Measurements from ENCODE around the gene KRTAP10-11.

KRTAP10-11 gene

DNA sequence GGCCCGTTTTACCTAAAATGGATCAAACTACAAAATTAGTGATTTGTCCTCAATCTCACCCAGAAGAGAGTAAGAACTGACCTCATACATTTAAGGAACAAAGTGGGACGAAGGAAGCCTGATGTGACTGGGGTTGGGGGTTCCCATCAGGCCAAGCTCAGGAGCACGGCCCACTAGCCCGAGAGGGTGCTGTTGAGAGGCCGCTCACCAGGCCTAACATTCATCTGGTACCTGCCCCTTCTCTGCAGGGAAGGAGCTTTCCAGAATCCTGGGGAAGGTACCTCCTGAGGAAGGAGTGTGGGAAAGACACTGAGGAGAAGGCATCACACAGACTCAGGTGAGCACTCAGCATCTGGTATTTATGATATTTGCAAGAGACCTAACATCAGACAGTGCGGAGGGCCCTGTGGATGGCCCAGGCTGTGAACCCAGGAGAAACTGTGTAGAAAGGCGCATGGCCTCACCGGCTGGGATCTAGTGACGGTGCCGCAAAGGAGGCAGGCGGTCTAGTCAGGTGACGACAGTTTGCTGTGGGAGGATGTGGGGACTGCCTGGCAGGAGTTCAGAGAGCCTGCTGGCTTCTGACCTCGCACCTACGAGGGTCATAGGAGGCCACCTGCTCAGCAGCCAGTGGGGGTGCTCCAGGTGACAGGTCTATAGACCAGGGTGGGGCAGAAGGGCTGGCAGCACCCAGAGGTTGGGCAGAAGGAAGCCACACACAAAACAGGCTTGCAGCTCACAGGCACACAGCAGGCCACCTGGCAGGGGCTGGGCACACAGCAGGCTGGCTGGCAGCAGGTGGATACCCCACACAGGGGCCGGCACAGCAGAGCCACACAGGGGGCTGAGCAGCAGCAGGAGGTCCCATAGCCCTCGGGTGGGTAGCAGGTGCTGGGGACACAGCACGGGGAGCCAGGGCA lies 7.7 kb downstream of the KRTAP10-11 start:
- no peaks in the 10 kb centered on the region for H3K9me3 ChIP-seq (ENCODE audit: control insufficient read depth, insufficient read depth, low read length)
- H3K79me2 ChIP-seq (ENCODE audit: control insufficient read depth, low read length), result no peaks in the 10 kb centered on the region
- H3K4me1 ChIP-seq (ENCODE audit: control insufficient read depth, low read length), result no peaks in the 10 kb centered on the region
- H3K27ac ChIP-seq (ENCODE audit: low read depth, low read length), result no peak overlapping the region
- H3K4me2 ChIP-seq (ENCODE audit: low read length), result no peak overlapping the region
- no peak for TF ChIP-seq EZH2phosphoT487 (IDR thresholded peaks at IDR 0.05; ENCODE audit: borderline replicate concordance, low read length)
- no peaks in the 10 kb centered on the region for H3K36me3 ChIP-seq (ENCODE audit: control insufficient read depth, low read length)
- no peaks in the 10 kb centered on the region for H4K20me1 ChIP-seq (ENCODE audit: control insufficient read depth, insufficient read depth, low read depth, low read length)
- no peaks in the 10 kb centered on the region for H3K27me3 ChIP-seq (ENCODE audit: control insufficient read depth, low read length)
- no peaks in the 10 kb centered on the region for H3K9me2 ChIP-seq (replicated peaks; ENCODE audit: control insufficient read depth, low read length)
- no peak overlapping the region for H3K4me3 ChIP-seq (ENCODE audit: low read length)
- no peaks in the 10 kb centered on the region for H3F3A ChIP-seq (ENCODE audit: control insufficient read depth, insufficient read depth)

DNA sequence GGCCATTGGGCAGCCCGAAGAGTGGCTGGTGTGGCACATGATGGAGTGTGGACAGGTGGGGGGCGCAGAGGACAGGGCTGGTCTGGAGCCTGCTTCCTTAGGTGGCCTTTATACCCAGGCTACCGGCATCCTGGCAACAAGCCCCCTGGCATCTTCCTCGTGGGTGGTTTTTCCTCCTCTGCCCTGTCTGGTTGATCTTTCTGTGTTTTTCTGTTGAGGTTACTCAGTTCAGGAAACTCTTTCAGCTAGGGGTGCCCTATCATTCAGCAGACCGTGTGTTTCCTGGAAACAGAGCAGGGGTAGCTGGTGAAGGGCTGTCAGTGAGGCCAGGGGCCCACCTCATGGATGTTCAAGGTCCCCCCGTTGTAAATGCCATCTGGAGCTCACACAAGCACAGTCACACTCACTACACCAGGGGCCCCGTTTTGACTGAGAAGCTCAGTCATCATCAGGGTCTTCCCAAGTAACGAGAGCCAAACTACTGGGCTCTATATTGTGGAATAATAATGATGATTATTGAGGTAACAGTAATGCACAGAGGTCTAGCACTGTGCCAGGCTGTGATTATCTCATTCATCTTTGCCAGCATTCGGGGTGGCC lies 8.5 kb downstream of the KRTAP10-11 start, which contains the start of gene KRTAP12-4:
Gene KRTAP12-4, minus strand, starts transcription at position 84 of the 600 bp plus-strand sequence. Its CDS starts 45 bp downstream, at position 39.
- Histone ChIP-seq H3K4me2 (ENCODE audit: low read length) (no peak within 1 kb of the TSS), H3K27ac (ENCODE audit: low read depth, low read length) (no peak within 1 kb of the TSS), H3K9me3 (ENCODE audit: control insufficient read depth, insufficient read depth, low read length) (no peaks in the 10 kb centered on the region), H3K36me3 (ENCODE audit: control insufficient read depth, low read length) (no peaks in the 10 kb centered on the region), H3F3A (ENCODE audit: control insufficient read depth, insufficient read depth) (no peaks in the 10 kb centered on the region), H4K20me1 (ENCODE audit: control insufficient read depth, insufficient read depth, low read depth, low read length) (no peaks in the 10 kb centered on the region), H3K27me3 (ENCODE audit: control insufficient read depth, low read length) (no peaks in the 10 kb centered on the region), H3K9me2 (replicated peaks; ENCODE audit: control insufficient read depth, low read length) (no peaks in the 10 kb centered on the region), H3K4me1 (ENCODE audit: control insufficient read depth, low read length) (no peaks in the 10 kb centered on the region), H3K79me2 (ENCODE audit: control insufficient read depth, low read length) (no peaks in the 10 kb centered on the region), H3K4me3 (ENCODE audit: low read length) (no peak within 1 kb of the TSS)
- no peak for TF ChIP-seq EZH2phosphoT487 (IDR thresholded peaks at IDR 0.05; ENCODE audit: borderline replicate concordance, low read length)
- TF ChIP-seq, protein P1, sequence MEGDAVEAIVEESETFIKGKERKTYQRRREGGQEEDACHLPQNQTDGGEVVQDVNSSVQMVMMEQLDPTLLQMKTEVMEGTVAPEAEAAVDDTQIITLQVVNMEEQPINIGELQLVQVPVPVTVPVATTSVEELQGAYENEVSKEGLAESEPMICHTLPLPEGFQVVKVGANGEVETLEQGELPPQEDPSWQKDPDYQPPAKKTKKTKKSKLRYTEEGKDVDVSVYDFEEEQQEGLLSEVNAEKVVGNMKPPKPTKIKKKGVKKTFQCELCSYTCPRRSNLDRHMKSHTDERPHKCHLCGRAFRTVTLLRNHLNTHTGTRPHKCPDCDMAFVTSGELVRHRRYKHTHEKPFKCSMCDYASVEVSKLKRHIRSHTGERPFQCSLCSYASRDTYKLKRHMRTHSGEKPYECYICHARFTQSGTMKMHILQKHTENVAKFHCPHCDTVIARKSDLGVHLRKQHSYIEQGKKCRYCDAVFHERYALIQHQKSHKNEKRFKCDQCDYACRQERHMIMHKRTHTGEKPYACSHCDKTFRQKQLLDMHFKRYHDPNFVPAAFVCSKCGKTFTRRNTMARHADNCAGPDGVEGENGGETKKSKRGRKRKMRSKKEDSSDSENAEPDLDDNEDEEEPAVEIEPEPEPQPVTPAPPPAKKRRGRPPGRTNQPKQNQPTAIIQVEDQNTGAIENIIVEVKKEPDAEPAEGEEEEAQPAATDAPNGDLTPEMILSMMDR (IDR thresholded peaks at IDR 0.05; ENCODE audit: low read depth, low read length, poor library complexity, severe bottlenecking), result no peak

DNA sequence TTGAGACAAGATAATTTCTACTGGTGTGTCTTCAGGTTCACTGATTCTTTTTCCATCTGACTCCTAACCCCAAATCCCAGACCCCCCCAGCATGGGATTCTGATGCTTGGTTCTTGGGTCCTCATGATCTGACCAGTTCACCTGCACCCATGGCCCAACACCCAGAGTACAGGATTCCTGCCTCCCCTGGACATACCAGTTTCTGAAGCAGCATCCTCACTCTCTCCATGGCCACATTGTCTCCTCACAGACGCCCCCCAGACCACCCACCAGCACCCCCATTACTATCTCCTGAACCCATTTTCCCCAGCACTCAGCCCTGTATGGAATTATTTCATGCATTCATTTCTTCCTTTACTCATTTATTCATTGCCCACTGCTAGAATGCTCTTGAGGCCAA lies 10.7 kb downstream of the KRTAP10-11 start:
- H3K9me3 ChIP-seq (ENCODE audit: control insufficient read depth, insufficient read depth, low read length), result no peaks in the 10 kb centered on the region
- TF ChIP-seq, protein P1 (IDR thresholded peaks at IDR 0.05; ENCODE audit: low read depth, low read length, poor library complexity, severe bottlenecking), result no peak
- no peak for TF ChIP-seq EZH2phosphoT487 (IDR thresholded peaks at IDR 0.05; ENCODE audit: borderline replicate concordance, low read length)
- no peaks in the 10 kb centered on the region for H3K79me2 ChIP-seq (ENCODE audit: control insufficient read depth, low read length)
- no peak overlapping the region for H3K27ac ChIP-seq (ENCODE audit: low read depth, low read length)
- H3K9me2 ChIP-seq (replicated peaks; ENCODE audit: control insufficient read depth, low read length), result no peaks in the 10 kb centered on the region
- no peaks in the 10 kb centered on the region for H3F3A ChIP-seq (ENCODE audit: control insufficient read depth, insufficient read depth)
- H3K4me1 ChIP-seq (ENCODE audit: control insufficient read depth, low read length), result no peaks in the 10 kb centered on the region
- no peak overlapping the region for H3K4me3 ChIP-seq (ENCODE audit: low read length)
- H3K4me2 ChIP-seq (ENCODE audit: low read length), result no peak overlapping the region
- no peaks in the 10 kb centered on the region for H3K36me3 ChIP-seq (ENCODE audit: control insufficient read depth, low read length)
- H3K27me3 ChIP-seq (ENCODE audit: control insufficient read depth, low read length), result no peaks in the 10 kb centered on the region
- H4K20me1 ChIP-seq (ENCODE audit: control insufficient read depth, insufficient read depth, low read depth, low read length), result no peaks in the 10 kb centered on the region
